Measurements from ENCODE around the gene DOK3.

DOK3 gene

GRCh38 chr5:177527595-177527994, 18.0 kb upstream of the DOK3 start:
- Histone ChIP-seq H2AFZ (ENCODE audit: low read depth, low read length) (no peak overlapping the region), H4K20me1 (ENCODE audit: insufficient read depth, low read length) (peaks cover 33% of the 10 kb centered on the region), H3K9ac (ENCODE audit: low read depth, low read length) (no peak overlapping the region), H3K4me3 (ENCODE audit: low read depth in 1 of 2, low read length in 2 of 2) (no peak overlapping the region), H3K9me3 (ENCODE audit: insufficient read depth, low read length, severe bottlenecking) (no peaks in the 10 kb centered on the region), H3K4me2 (ENCODE audit: insufficient read depth, low read length) (no peak overlapping the region), H3K79me2 (ENCODE audit: insufficient read depth, low read length) (no peaks in the 10 kb centered on the region), H3K36me3 (ENCODE audit: insufficient read depth, low read length) (peaks cover 88% of the 10 kb centered on the region), H3K27me3 (ENCODE audit: insufficient read depth, low read length, poor library complexity) (no peaks in the 10 kb centered on the region), H3K4me1 (ENCODE audit: insufficient read depth, low read length) (no peaks in the 10 kb centered on the region), H3K27ac (ENCODE audit: low read length) (no peak overlapping the region)
- DNase-seq (no peak), ATAC-seq (ENCODE audit: insufficient read depth, low read depth) (no peak)
- TF ChIP-seq CTCF (IDR thresholded peaks at IDR 0.05; ENCODE audit: borderline replicate concordance, extremely low read depth, low read length, poor library complexity, severe bottlenecking) (no peak), EZH2 (IDR thresholded peaks at IDR 0.05; ENCODE audit: borderline replicate concordance, low read depth, low read length, severe bottlenecking) (no peak)

DNA sequence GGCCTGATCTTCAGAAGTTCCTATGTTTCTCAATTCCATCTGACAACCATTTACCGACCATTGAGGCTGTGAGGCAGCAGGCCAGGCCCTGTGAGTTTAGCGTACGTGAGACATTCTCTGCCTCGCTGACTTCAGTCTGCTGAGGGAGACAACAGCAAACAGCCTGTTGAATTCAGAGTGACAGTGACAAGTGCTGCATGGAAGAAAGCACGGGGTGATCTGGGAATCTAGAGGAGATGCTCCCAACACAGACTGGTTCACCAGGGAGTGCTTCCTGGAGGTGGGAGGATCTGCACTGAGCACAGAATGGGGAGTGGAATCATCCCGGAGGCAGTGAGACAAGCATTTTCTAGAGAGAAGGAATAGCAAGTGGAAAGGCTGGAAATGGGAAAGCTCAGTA, 17.2 kb upstream of the DOK3 start:
- H3K27me3 ChIP-seq (ENCODE audit: insufficient read depth, low read length, poor library complexity) = no peaks in the 10 kb centered on the region
- H3K4me1 ChIP-seq (ENCODE audit: insufficient read depth, low read length) = no peaks in the 10 kb centered on the region
- H3K9ac ChIP-seq (ENCODE audit: low read depth, low read length) = no peak overlapping the region
- H3K27ac ChIP-seq (ENCODE audit: low read length) = no peak overlapping the region
- H3K36me3 ChIP-seq (ENCODE audit: insufficient read depth, low read length) = peaks cover 85% of the 10 kb centered on the region
- H4K20me1 ChIP-seq (ENCODE audit: insufficient read depth, low read length) = peaks cover 27% of the 10 kb centered on the region
- TF ChIP-seq EZH2 (IDR thresholded peaks at IDR 0.05; ENCODE audit: borderline replicate concordance, low read depth, low read length, severe bottlenecking) = no peak
- TF ChIP-seq CTCF (IDR thresholded peaks at IDR 0.05; ENCODE audit: borderline replicate concordance, extremely low read depth, low read length, poor library complexity, severe bottlenecking) = no peak
- H3K4me2 ChIP-seq (ENCODE audit: insufficient read depth, low read length) = no peak overlapping the region
- DNase-seq (no peak), ATAC-seq (ENCODE audit: insufficient read depth, low read depth) (no peak)
- no peak overlapping the region for H3K4me3 ChIP-seq (ENCODE audit: low read depth in 1 of 2, low read length in 2 of 2)
- no peaks in the 10 kb centered on the region for H3K79me2 ChIP-seq (ENCODE audit: insufficient read depth, low read length)
- H3K9me3 ChIP-seq (ENCODE audit: insufficient read depth, low read length, severe bottlenecking) = no peaks in the 10 kb centered on the region
- H2AFZ ChIP-seq (ENCODE audit: low read depth, low read length) = no peak overlapping the region

- Histone ChIP-seq H3K9ac (ENCODE audit: low read depth, low read length) (no peak overlapping the region), H2AFZ (ENCODE audit: low read depth, low read length) (no peak overlapping the region), H3K36me3 (ENCODE audit: insufficient read depth, low read length) (peaks cover 87% of the 10 kb centered on the region), H3K4me3 (ENCODE audit: low read depth in 1 of 2, low read length in 2 of 2) (no peak overlapping the region), H3K4me2 (ENCODE audit: insufficient read depth, low read length) (no peak overlapping the region), H3K27me3 (ENCODE audit: insufficient read depth, low read length, poor library complexity) (no peaks in the 10 kb centered on the region), H3K4me1 (ENCODE audit: insufficient read depth, low read length) (no peaks in the 10 kb centered on the region), H3K9me3 (ENCODE audit: insufficient read depth, low read length, severe bottlenecking) (no peaks in the 10 kb centered on the region), H3K27ac (ENCODE audit: low read length) (no peak overlapping the region), H4K20me1 (ENCODE audit: insufficient read depth, low read length) (peaks cover 27% of the 10 kb centered on the region), H3K79me2 (ENCODE audit: insufficient read depth, low read length) (no peaks in the 10 kb centered on the region)
- TF ChIP-seq CTCF (IDR thresholded peaks at IDR 0.05; ENCODE audit: borderline replicate concordance, extremely low read depth, low read length, poor library complexity, severe bottlenecking) = no peak
- no peak for TF ChIP-seq EZH2 (IDR thresholded peaks at IDR 0.05; ENCODE audit: borderline replicate concordance, low read depth, low read length, severe bottlenecking)
- ATAC-seq (ENCODE audit: insufficient read depth, low read depth) = no peak
- no peak for DNase-seq
These were observed 16.6 kb upstream of the DOK3 start for GRCh38 chr5:177526191-177526590.

Data from DND-41 (cell line).